Stimulated activated effector memory CD8-positive, alpha-beta T cell treated with anti-CD3 and anti-CD28 coated beads, Interleukin-12 subunit alpha, Interleukin-12 subunit beta, amount 100 ng/mL, for 72 hours (primary cell): ENCODE data around the gene EXOC2.
A peak's percentile ranks its signal among the peaks of the same experiment; 100 is the strongest.

ENCODE experiments used
- ATAC-seq: fragments of 150-1000 bp; cut with Tn5 transposase; 2 replicates; pipeline ENCODE4 v1.10.0; 2021
- DNase-seq, 2 donors: peaks; one replicate each; pipeline ENCODE4 v3.0.0; 2021 to 2022; ENCODE audit warnings: low spot score in 2 of 2
- H3K27ac Mint-ChIP-seq: one replicate; pipeline ENCODE4 v1.8.0; 2022; ENCODE audit warnings: mild to moderate bottlenecking, mixed read lengths
- H3K36me3 Mint-ChIP-seq: one replicate; pipeline ENCODE4 v1.8.0; 2022; ENCODE audit warnings: mild to moderate bottlenecking, mixed read lengths
- H3K4me1 Mint-ChIP-seq: one replicate; pipeline ENCODE4 v1.8.0; 2022; ENCODE audit warnings: mixed read lengths
- H3K4me3 Mint-ChIP-seq: one replicate; pipeline ENCODE4 v1.8.0; 2022; ENCODE audit warnings: mild to moderate bottlenecking, mixed read lengths
- H3K9me3 Mint-ChIP-seq: one replicate; pipeline ENCODE4 v1.8.0; 2022; ENCODE audit warnings: mixed read lengths

Gene EXOC2

DNA sequence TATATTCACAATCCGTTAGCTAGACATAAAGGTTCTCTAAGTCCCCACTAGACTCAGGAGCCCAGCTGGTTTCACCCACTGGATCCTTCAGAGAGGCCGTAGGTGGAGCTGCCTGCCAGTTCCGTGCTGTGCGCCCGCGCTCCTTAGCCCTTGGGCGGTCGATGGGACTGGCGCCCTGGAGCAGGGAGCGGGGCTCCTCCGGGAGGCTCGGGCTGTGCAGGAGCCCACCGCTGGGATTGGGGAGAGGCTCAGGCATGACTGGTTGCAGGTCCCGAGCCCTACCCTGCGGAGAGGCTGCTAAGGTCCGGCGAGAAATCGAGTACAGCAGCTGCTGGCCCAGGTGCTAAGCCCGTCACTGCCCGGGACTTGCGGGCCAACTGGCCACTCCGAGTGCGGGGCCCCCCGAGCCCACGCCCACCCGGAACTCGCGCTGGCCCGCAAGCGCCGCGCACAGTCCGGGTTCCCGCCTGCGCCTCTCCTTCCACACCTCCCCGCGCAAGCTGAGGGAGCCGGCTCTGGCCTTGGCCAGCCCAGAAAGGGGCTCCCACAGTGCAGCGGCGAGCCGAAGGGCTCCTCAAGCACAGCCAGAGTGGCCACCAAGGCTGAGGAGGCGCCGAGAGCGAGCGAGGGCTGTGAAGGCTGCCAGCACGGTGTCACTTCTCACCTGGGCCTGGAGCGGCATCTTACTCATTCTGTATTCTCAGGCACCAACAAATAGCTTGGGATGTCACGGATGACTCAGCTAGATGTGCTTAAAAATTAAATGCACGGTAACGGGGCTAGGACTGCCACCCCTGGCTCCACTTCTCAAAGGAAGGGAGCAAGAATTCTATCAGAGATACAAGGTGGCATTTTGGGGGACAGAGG is 257.3 kb downstream of the EXOC2 start:
- Mint-ChIP-seq H3K9me3 (no peaks in the 10 kb centered on the region), H3K4me1 (peaks cover 60% of the 10 kb centered on the region), H3K27ac (peak overlapping the region; percentile 48), H3K4me3 (peak overlapping the region; percentile 56), H3K36me3 (peaks cover 11% of the 10 kb centered on the region)
- ATAC-seq (no peak), DNase-seq (no peak)
